KMS-11 (cell line): ENCODE results near the gene RNF141.

Source experiments
- H2AFZ ChIP-seq: fragments of 200-600 bp; sonication (generic); 2 replicates; pipeline ENCODE4 v1.6.1; 2016; ENCODE audit warnings: antibody characterized with exemption, mixed run types, low read depth
- H3K27ac ChIP-seq: fragments of 200-600 bp; sonication (generic); 2 replicates; pipeline ENCODE4 v1.6.1; 2016; ENCODE audit warnings: mild to moderate bottlenecking, mixed run types
- H3K27me3 ChIP-seq: fragments of 200-600 bp; sonication (generic); 2 replicates; pipeline ENCODE4 v1.6.1; 2017; ENCODE audit warnings: mild to moderate bottlenecking, low read depth, mixed run types, moderate library complexity; ENCODE audit not compliant: insufficient read depth
- H3K36me3 ChIP-seq: fragments of 200-600 bp; sonication (generic); 2 replicates; pipeline ENCODE4 v1.6.1; 2017; ENCODE audit warnings: mild to moderate bottlenecking, mixed run types; ENCODE audit not compliant: insufficient read depth
- H3K4me1 ChIP-seq: fragments of 200-600 bp; sonication (generic); 2 replicates; pipeline ENCODE4 v1.6.1; 2016; ENCODE audit warnings: mild to moderate bottlenecking, low read depth, mixed run types; ENCODE audit not compliant: poor library complexity, severe bottlenecking
- H3K4me2 ChIP-seq: fragments of 200-600 bp; sonication (generic); 2 replicates; pipeline ENCODE4 v1.7.0; 2016; ENCODE audit warnings: mild to moderate bottlenecking, mixed run types
- H3K4me3 ChIP-seq: fragments of 200-600 bp; sonication (generic); IDR thresholded peaks from 2 replicates; pipeline ENCODE4 v1.6.1; 2017; ENCODE audit warnings: low read depth, low read length, mixed read lengths; ENCODE audit not compliant: insufficient read depth
- H3K79me2 ChIP-seq: fragments of 200-600 bp; sonication (generic); 2 replicates; pipeline ENCODE4 v1.6.1; 2016; ENCODE audit warnings: low read depth, mixed run types; ENCODE audit not compliant: insufficient read depth
- H3K9ac ChIP-seq: fragments of 200-600 bp; sonication (generic); 2 replicates; pipeline ENCODE4 v1.6.1; 2016; ENCODE audit warnings: mild to moderate bottlenecking, mixed run types
- H4K20me1 ChIP-seq: fragments of 200-600 bp; sonication (generic); 2 replicates; pipeline ENCODE4 v1.6.1; 2016; ENCODE audit warnings: mild to moderate bottlenecking, mixed run types; ENCODE audit not compliant: insufficient read depth
- CTCF ChIP-seq: fragments of 200-600 bp; sonication (generic); conservative IDR thresholded peaks from 2 replicates; pipeline ENCODE4 v1.6.1; 2017; ENCODE audit warnings: low read depth, mild to moderate bottlenecking, antibody characterized with exemption, low read length, moderate library complexity, mixed read lengths

RNF141 gene

GRCh38 chr11:10538924-10539323 is 2.1 kb downstream of the RNF141 start:
- peaks cover 7% of the 10 kb centered on the region for H3K4me1 ChIP-seq
- no peak overlapping the region for H3K27ac ChIP-seq
- no peak overlapping the region for H3K9ac ChIP-seq
- no peaks in the 10 kb centered on the region for H3K79me2 ChIP-seq
- H3K4me3 ChIP-seq, result no peak overlapping the region
- no peak for TF ChIP-seq CTCF
- no peaks in the 10 kb centered on the region for H3K36me3 ChIP-seq
- H3K27me3 ChIP-seq, result no peaks in the 10 kb centered on the region
- H2AFZ ChIP-seq, result no peak overlapping the region
- no peaks in the 10 kb centered on the region for H4K20me1 ChIP-seq
- H3K4me2 ChIP-seq, result no peak overlapping the region

DNA sequence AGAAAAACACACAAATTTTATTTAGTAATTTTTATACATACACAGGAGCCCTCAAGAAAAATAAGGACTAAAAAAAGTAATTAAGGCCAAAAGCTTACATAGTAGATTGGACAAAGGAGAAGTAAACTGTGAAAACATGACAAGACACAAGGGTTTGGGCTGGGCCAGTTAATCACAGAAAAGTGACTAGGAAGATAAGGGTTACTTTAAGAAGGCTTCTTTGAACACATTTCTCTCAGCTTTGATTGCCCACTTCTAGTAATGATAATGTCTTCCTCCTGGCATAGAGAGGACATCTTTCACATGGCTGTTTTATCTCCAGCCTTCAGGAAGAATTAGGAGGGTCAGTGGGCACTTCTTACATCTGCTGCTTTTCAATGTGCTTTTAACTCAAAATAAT is 3.4 kb downstream of the RNF141 start:
- Histone ChIP-seq H3K79me2 (no peaks in the 10 kb centered on the region), H3K27ac (no peak overlapping the region), H3K36me3 (no peaks in the 10 kb centered on the region), H3K4me1 (peaks cover 7% of the 10 kb centered on the region), H3K4me2 (no peak overlapping the region), H3K4me3 (no peak overlapping the region), H4K20me1 (no peaks in the 10 kb centered on the region), H3K9ac (no peak overlapping the region), H2AFZ (no peak overlapping the region), H3K27me3 (no peaks in the 10 kb centered on the region)
- no peak for TF ChIP-seq CTCF

- no peak overlapping the region for H3K27ac ChIP-seq
- H3K4me3 ChIP-seq, result no peak overlapping the region
- no peaks in the 10 kb centered on the region for H3K36me3 ChIP-seq
- no peaks in the 10 kb centered on the region for H3K27me3 ChIP-seq
- H3K79me2 ChIP-seq, result no peaks in the 10 kb centered on the region
- no peak overlapping the region for H2AFZ ChIP-seq
- TF ChIP-seq CTCF, result no peak
- no peak overlapping the region for H3K9ac ChIP-seq
- H3K4me2 ChIP-seq, result no peak overlapping the region
- no peaks in the 10 kb centered on the region for H3K4me1 ChIP-seq
- no peaks in the 10 kb centered on the region for H4K20me1 ChIP-seq
These were observed 6.7 kb downstream of the RNF141 start for GRCh38 chr11:10534316-10534715.

DNA sequence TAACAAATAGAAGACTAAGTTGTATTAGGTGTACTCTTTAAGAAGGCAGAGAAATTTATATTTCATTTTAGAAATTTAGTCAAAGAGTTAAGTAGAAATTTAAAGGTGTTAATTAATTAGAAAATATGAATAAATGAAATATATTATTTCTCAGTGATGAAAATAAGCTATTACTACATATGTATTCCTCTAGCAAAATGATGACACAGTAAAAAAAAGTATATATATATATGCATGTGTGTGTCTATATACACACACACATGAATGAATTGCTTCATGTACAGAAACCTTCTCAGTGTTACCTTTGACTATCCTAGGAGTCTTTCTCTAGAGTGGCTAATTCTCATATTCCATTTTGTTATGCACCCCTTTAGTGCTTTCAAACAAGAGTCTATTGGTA is 7.7 kb downstream of the RNF141 start:
- Histone ChIP-seq H3K27me3 (no peaks in the 10 kb centered on the region), H3K79me2 (no peaks in the 10 kb centered on the region), H3K27ac (no peak overlapping the region), H4K20me1 (no peaks in the 10 kb centered on the region), H3K4me3 (no peak overlapping the region), H3K4me2 (no peak overlapping the region), H3K4me1 (no peaks in the 10 kb centered on the region), H2AFZ (no peak overlapping the region), H3K9ac (no peak overlapping the region), H3K36me3 (no peaks in the 10 kb centered on the region)
- no peak for TF ChIP-seq CTCF

GRCh38 chr11:10532526-10532925 is 8.5 kb downstream of the RNF141 start:
- no peak overlapping the region for H3K4me2 ChIP-seq
- H3K4me1 ChIP-seq, result no peaks in the 10 kb centered on the region
- H4K20me1 ChIP-seq, result no peaks in the 10 kb centered on the region
- no peak overlapping the region for H2AFZ ChIP-seq
- no peak overlapping the region for H3K27ac ChIP-seq
- no peaks in the 10 kb centered on the region for H3K79me2 ChIP-seq
- no peak overlapping the region for H3K4me3 ChIP-seq
- H3K27me3 ChIP-seq, result no peaks in the 10 kb centered on the region
- no peak overlapping the region for H3K9ac ChIP-seq
- no peaks in the 10 kb centered on the region for H3K36me3 ChIP-seq
- no peak for TF ChIP-seq CTCF
